ENCODE measurements around the gene C1orf53. TPM values are rescaled to one million over a fixed set of nuclear protein-coding genes. Genes with fewer than 3 reads are reported as not detected.
A peak's percentile ranks its signal among the peaks of the same experiment; 100 is the strongest.

C1orf53 gene
- total RNA-seq, 1 donor from 2014 or later, result 3.8 TPM

GRCh38 chr1:197917805-197918651, 15.6 kb downstream of the C1orf53 start:
- H3K36me3 Mint-ChIP-seq, result peaks cover 2% of the 10 kb centered on the region
- peaks cover 100% of the 10 kb centered on the region for H3K27me3 Mint-ChIP-seq (ENCODE audit: low read depth)
- peak overlapping the region; percentile 72 for H3K4me3 Mint-ChIP-seq
- TF ChIP-seq CTCF (IDR thresholded peaks at IDR 0.05; ENCODE audit: unreplicated experiment), result no peak
- peak overlapping the region; percentile 70 for H3K27ac Mint-ChIP-seq
- H3K9me3 Mint-ChIP-seq, result no peaks in the 10 kb centered on the region
- H3K4me1 Mint-ChIP-seq, result peaks cover 59% of the 10 kb centered on the region
- peak in 1 of 2 experiments; percentile 52 for DNase-seq (ENCODE audit: low spot score in 2 of 2, unreplicated experiment in 2 of 2)

GRCh38 chr1:197918807-197919345, 16.4 kb downstream of the C1orf53 start:
- Mint-ChIP-seq H3K4me3 (peak overlapping the region; percentile 57), H3K27me3 (ENCODE audit: low read depth) (peaks cover 96% of the 10 kb centered on the region), H3K4me1 (peaks cover 55% of the 10 kb centered on the region), H3K9me3 (no peaks in the 10 kb centered on the region), H3K27ac (no peak overlapping the region), H3K36me3 (peaks cover 2% of the 10 kb centered on the region)
- no peak for TF ChIP-seq CTCF (IDR thresholded peaks at IDR 0.05; ENCODE audit: unreplicated experiment)
- no peak for DNase-seq (ENCODE audit: low spot score in 2 of 2, unreplicated experiment in 2 of 2)

GRCh38 chr1:197919346-197920066, 17.1 kb downstream of the C1orf53 start:
- H3K27ac Mint-ChIP-seq, result peak overlapping the region; percentile 33
- no peak for DNase-seq (ENCODE audit: low spot score in 2 of 2, unreplicated experiment in 2 of 2)
- H3K27me3 Mint-ChIP-seq (ENCODE audit: low read depth), result peaks cover 91% of the 10 kb centered on the region
- no peak for TF ChIP-seq CTCF (IDR thresholded peaks at IDR 0.05; ENCODE audit: unreplicated experiment)
- H3K36me3 Mint-ChIP-seq, result peaks cover 2% of the 10 kb centered on the region
- H3K4me1 Mint-ChIP-seq, result peaks cover 55% of the 10 kb centered on the region
- H3K4me3 Mint-ChIP-seq, result peak overlapping the region; percentile 57
- H3K9me3 Mint-ChIP-seq, result no peaks in the 10 kb centered on the region

GRCh38 chr1:197920067-197920396, 17.6 kb downstream of the C1orf53 start:
- peaks cover 2% of the 10 kb centered on the region for H3K36me3 Mint-ChIP-seq
- peak overlapping the region; percentile 57 for H3K4me3 Mint-ChIP-seq
- H3K9me3 Mint-ChIP-seq, result no peaks in the 10 kb centered on the region
- H3K27ac Mint-ChIP-seq, result peak overlapping the region; percentile 33
- H3K4me1 Mint-ChIP-seq, result peaks cover 54% of the 10 kb centered on the region
- no peak for DNase-seq (ENCODE audit: low spot score in 2 of 2, unreplicated experiment in 2 of 2)
- no peak for TF ChIP-seq CTCF (IDR thresholded peaks at IDR 0.05; ENCODE audit: unreplicated experiment)
- H3K27me3 Mint-ChIP-seq (ENCODE audit: low read depth), result peaks cover 87% of the 10 kb centered on the region

GRCh38 chr1:197920414-197921117, 18.1 kb downstream of the C1orf53 start:
- Mint-ChIP-seq H3K27me3 (ENCODE audit: low read depth) (peaks cover 86% of the 10 kb centered on the region), H3K36me3 (peaks cover 2% of the 10 kb centered on the region), H3K4me3 (peak overlapping the region; percentile 63), H3K4me1 (peaks cover 50% of the 10 kb centered on the region), H3K9me3 (no peaks in the 10 kb centered on the region), H3K27ac (no peak overlapping the region)
- no peak for DNase-seq (ENCODE audit: low spot score in 2 of 2, unreplicated experiment in 2 of 2)
- TF ChIP-seq CTCF (IDR thresholded peaks at IDR 0.05; ENCODE audit: unreplicated experiment), result no peak
